GM18867 (cell line): ENCODE data around the gene CST8.

ENCODE experiments used
- ATAC-seq: cut with Tn5 transposase; IDR thresholded peaks from one replicate; pipeline ENCODE4 v1.9.1; 2021; ENCODE audit warnings: mild to moderate bottlenecking, moderate library complexity; ENCODE audit not compliant: unreplicated experiment

CST8 gene

DNA sequence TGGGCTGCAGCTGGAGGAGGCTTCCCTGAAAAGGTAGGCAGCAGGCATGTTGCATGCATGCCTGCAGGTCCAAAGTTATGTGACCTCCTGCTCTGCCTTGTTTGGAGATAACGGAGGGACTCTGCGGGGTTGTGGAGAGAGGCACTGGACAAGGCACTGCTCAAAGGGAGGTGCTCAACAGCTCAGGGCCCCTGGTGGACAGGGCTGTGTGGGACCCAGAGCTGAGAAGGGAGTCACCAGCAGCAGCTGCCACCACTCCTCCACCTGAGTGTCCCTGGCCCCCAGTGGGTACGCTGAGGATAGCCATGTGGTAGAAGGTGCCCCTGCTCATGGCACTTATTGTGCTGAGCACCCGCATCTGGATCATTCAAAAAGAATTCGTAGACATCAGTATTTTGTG lies 15.5 kb upstream of the CST8 start:
- no peak for ATAC-seq

DNA sequence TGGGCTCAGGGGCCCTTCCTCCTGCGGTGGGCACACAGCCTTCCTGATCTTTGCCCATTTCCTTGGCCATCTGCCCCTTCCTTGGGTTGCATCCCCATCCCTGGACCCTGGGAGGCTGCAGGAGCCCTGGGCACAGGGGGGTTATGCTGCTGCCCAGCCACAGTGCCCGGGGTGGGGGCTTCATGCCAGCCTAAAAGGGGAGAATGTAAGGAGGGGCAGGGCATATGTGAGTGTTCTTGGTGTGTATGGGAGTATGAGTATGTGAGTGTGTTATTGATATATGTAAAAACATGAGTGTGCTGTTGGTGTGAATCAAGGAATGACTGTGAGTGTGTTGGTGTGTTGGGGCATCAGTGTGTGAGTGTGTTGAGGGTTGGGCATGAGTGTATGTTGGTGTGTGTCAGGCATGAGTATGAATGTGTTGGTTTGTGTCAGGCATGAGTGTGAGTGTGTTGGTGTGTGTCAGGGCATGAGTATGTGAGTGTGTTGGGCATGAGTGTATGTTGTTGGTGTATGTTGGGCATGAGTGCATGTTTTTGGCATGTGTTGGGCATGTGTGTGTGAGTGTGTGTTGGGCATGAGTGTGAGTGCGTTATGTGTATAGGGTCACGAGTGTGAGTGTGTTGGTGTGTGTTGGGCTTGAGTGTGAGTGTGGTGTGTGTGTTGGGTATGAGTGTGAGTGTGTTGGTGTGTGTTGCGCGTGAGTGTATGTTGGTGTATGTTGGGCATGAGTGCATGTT lies 14.7 kb upstream of the CST8 start:
- ATAC-seq: no peak

DNA sequence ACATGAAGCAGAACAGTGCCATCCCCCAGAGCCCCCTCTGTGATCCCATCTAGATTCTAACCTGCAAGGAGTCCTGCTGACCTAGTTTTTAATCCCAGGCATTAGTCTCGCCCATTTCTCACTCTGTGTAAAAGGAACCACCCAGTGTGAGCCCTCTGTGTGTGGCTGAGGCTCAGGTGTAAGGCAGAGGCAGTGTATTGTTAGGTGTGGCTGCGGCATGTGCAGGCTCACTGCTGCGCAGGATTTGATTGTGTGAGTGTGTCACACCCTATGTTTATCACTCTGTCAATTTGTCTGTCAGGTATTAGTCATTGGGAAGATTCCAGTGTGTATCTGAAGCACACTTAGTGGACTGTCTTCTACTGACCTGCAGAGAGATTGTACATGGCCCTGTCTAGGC lies 13.7 kb upstream of the CST8 start:
- ATAC-seq: no peak

DNA sequence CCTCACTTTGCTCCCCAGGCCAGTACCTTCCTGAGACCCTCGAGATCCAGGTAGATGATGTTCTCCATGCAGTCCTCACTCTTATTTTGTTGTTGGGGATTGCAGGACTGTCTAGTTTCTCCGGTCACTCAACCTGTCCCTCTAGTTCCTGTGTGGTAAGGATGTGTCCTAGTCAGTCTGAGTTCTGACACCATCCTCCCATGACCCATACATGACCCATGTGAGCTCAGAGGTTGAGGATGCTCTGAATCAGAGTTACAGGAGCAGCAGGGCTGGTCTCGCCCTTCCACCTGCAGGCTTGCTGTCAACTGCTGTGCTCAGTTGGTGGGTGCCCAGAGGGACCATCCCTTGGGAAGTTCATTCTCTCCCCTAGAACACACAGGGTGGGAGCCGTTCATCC lies 11.9 kb upstream of the CST8 start:
- ATAC-seq: no peak

DNA sequence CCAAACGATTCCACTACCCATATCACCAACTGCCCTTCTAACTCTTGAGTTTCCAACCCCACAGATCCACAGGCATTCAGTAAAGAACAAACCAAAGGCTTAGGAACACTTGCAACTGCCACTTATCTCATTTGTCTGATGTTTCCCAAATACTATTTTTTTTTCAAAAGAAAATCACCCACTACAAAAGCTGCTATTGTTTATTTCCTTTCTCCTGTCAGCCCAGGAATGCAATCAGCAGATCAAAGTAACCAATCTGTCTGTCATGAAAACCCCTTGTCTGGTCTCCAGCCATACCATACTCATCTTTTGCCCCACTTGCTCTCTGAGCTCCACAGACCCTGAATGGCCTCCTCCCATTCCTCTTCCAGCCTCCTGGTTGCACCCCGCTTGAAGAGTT lies 8.8 kb upstream of the CST8 start:
- ATAC-seq: no peak

DNA sequence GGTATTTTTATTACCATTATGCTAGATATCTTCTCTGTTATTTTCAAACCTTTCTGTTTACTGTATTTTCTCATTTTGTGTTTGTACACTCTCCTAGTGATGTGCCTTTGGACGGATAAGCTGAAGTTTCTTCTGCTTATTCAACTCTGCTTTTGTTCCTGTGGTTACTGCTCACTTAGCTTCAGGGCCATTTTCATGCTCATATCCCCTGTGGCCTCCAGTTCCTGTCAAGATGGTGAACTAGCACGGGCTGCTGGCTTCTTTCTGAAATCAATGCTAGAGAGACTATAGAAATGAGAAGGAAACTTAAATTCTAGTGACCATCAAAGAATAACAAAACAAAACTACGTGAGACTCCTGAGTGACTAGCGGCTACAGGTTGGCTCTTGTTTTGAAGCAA lies 6.8 kb upstream of the CST8 start:
- ATAC-seq: no peak

DNA sequence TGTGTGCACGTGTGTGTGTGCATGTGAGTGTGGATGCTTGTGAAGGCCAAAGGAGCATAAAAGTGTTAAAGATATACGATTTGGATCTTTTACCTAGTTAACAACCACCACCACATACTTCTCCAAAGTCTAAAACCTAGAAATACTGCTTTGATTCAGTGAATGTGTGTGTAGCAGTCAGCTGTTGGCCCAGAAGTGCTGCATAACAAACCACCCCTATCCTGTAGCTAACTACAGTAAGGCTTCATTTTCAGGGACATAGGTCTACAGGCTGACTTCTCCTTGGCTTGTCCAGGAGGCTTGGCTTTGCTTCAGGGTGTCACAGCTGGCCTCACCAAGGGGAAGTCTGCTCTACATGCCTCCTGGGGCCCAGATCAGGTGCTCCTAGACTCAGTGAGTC lies 2.4 kb upstream of the CST8 start:
- no peak for ATAC-seq

DNA sequence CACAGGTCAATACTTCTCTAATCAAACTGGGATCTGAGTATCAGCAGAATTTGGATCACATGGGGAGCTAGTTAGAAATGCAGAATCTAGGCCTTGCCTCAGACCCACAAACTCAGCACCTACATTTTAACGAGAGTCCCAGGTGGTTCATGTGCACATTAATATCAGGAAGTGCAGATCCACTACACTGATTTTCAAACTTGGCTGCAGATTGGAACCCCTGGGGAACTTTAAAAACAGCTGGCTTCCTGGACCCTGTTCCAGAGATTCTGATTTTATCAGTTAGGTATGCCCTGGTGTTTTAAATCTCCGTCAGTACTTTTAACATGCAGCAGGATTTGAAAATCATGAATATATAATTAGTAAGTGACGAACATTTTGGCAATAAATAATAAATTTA lies 1.9 kb upstream of the CST8 start:
- no peak for ATAC-seq

DNA sequence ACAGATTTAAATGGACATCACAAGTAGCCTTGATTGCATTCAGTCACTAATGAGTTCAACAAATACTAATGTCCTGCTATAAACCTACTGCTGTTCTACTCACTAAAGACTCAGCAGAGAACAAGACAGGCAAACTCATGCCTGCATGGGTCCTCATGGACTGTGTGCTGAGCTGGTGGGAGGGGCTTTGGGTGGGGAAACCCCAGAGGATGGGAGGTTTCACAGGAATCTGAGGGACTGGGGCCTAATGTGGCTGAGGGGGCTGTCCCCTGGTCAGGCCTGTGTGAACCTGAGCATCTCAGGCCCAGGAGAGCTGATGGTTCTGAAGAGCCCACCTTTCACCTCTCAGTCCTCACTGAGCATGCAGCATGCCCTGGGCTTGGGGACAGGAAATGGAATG lies 1.4 kb downstream of the CST8 start:
- no peak for ATAC-seq

DNA sequence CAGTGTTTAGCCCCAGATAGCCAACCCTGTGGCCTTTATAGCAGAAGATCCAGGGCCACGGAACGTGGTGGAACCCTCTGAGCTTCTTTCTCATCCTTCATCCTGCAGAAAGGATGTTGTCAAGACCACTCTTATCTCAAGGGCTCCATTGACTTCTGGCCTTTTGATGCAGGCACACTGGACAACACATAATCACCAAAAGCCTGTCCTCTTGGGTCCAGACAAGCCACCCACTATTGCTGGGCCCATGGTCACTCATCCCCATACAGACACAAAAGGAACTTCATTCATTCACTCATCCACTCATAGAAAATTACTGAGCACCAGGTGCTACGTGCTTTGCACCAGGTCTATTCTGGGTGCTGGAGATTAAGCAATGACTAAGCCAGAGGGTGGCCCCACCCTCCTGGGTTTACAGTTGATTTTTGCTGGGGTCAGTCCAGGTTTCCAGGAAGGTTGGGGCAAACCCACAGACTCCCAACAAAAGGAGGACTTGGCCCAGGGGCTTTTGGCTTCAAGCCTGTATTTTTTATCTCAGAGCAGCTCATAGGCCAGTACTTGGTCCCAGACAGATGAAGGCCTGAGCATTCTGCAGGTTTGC lies 2.4 kb downstream of the CST8 start:
- ATAC-seq: no peak

DNA sequence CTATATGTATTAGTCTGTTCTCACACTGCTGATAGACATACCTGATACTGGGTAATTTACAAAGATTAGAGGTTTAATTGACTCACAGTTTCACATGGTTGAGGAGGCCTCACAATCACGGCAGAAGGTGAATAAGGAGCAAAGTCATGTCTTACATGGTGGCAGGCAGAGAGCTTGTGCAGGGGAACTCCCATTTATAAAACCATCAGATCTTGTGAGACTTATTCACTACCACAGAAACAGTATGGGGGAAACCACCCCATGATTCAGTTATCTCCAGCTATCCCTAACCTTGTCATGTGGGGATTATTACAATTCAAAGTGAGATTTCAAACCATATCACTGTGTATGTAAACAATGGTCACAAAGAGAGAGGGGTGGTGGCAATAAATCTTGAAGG lies 6.6 kb downstream of the CST8 start:
- no peak for ATAC-seq

DNA sequence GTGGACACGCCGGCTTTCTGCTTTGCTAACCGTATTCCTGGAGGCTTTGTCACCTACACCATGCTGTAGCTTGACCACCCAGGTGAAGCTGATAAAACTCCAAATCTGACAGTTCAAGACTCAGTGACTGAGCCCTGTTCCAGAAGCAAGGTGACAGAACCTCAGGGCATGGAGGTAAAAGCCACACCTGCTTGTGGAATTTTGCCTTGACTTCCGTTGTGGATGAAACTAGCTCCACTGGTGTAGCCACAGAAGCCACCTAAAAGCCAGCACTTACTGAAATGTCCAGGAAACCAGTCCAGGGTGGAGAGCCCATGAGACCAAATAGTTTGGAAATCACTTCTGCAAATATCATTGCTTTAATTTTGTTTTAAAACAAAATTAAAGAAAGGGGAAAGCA lies 11.0 kb downstream of the CST8 start:
- ATAC-seq: no peak

DNA sequence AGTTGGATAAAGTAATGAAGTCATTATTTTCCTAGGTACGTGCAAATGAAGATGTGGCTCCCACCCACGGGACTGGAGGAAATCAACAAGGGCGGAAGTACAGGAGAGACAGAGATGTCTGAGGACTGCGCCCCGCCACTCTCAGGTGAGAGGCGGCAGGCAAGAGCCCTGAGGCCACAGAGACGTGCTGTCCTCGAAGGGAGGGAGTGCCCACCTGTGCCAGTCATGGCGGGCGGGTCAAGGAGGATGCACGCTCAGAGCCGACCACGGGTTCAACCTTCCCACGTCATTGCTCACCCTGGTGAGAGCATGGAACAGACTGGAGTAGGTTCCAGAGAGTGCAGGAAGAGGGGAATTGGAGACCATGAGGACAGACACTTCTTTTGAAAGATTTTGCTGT lies 12.7 kb downstream of the CST8 start:
- no peak for ATAC-seq

DNA sequence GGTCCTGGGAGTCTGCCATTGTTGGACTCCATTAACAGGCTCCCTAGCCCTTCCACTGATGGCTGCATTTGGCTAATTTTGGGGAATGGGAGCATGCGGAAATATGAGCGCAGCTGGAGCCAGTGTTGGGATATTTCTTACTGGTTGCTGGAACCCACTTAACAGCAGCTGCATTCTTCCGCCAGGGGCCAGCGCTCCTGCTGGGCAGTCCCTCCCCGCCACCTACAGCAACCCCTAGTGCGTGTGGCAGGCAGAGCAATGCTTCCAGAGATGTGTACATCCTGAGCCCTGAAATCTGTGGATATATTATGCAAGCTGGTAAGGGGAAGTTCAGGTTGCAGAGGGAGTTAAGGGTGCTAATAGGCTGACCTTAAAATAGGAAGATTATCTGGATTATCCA lies 16.4 kb downstream of the CST8 start:
- ATAC-seq: no peak

DNA sequence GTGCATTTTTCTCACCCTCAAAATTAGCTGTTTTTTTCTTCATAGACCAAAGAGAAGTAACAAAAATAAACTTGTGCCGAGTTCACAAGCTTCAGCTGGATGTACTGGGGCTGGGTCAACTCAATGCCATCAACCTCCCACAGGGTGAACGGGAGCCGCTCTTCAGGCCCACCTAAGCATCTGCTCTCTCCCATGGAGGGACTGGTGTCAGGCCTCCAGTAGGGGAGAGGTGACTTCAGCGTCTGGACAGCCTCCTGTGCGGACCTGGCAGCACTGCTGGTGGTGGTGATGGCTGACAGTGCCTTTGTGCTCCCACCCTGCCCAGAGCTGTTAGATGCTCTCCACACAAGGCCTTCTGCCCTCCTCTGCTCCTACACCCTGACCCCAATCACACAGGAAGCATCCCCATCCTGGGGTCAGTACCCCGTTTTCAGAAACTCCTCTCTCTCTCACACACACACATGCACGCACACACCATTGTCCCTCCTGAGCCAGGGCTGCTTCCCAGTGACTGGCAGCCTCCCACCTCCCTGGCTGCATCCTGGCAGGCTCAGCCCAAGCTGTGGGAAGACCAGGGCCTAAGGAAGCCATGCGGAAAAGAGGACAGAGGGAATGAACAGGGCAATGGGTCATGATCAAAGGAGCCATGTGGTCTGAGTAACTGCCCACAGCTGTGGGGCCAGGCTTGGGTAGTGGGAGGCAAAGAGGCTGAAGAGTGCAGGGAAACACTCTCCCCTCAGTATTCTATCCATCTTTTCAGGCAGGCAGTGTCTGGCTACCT lies 17.7 kb downstream of the CST8 start:
- no peak for ATAC-seq

DNA sequence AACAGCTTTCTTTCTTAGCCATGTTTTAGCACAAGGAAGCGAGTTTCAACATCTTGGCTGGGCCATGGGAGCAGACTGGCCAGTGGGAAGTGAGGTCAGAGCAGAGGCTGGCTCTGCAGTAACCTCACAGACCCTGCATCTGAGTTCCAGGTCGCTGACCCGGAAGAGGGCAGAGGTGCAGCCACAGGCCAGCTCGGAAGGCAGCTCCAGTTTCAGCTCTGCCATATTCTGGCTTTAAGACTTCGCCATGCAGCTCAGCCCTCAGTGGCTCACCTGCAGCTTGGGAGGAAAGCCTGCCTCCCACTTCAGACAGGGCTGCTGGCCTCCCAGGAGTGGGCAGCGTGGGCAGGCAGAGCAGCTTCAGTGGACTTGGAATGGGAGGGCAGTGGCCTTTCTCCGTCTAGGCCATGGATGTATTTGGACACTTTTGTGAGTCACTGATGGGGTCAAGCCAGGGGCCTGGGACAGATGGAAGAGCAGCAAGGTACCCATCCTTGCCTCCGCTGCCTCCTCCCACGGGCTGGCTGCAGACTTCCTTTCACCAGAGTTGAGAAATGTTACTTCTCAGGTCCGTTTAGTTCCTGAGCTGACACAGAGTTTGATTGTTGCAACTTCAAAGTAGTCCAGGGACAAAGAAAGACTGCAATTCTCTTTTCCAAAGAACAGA lies 18.5 kb downstream of the CST8 start:
- ATAC-seq: no peak

DNA sequence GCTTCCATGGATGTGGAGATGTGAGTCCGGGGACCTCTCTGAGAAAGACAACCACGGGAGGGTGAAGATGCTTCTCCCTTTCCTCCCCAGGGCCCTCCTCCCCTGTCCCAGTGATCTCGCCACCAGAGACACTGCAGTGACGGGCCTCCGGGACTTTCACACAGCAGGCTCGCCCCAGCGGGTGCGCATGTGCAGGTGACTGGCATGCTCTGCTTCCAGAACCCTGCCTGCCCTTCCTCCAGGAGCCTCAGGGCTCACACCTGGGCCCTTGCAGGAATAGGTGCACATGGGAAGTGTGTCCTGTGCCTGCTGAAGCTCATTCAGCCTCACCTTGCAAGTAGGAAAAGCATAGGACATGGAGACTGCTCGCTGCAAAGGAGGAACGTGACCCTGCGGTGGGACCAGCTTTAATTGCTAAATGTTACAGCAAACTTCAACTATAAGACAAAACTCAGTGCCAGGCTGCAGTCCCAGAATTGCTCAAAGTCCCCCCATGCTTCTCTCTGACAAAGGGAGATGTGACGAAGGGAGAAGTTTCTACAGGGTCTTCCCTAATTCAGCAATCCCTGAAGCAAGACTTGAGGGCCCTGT lies 19.2 kb downstream of the CST8 start:
- no peak for ATAC-seq

DNA sequence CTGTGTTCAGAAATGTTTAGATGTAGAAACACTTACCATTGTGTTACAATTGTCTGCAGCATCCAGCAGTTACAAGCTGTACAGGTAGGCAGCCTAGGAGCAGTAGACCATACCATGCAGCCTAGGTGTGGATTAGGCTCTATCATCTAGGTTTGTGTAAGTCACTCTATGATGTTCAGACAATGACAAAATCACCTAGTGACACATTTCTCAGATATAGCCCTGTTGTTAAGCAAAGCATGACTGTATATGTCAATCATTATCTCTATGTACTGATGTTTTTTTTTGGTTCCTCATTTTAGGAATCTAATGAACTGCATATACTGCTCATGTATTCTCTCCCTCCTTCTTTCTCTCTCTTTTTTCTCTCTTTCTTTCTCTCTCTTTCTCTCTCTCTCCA lies 22.2 kb downstream of the CST8 start:
- ATAC-seq: no peak

DNA sequence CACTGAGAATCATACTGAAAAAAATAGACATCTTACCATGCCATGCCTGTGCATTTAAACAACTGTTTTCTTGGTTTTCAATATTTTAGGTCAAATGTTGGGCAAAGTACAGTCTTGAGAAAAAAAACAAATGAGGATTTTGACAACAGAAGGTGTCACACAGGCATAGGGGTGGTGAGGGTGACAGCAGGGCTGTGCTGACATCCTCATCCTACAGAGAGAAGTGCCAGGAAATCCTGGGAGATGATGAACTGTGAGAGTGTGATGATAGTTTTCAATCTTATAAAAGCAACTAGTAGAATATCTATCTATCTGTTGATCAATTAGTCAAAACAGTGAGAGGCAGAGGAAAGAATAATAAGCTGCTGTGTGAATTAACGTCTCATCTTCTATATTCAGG lies 23.9 kb downstream of the CST8 start:
- no peak for ATAC-seq

DNA sequence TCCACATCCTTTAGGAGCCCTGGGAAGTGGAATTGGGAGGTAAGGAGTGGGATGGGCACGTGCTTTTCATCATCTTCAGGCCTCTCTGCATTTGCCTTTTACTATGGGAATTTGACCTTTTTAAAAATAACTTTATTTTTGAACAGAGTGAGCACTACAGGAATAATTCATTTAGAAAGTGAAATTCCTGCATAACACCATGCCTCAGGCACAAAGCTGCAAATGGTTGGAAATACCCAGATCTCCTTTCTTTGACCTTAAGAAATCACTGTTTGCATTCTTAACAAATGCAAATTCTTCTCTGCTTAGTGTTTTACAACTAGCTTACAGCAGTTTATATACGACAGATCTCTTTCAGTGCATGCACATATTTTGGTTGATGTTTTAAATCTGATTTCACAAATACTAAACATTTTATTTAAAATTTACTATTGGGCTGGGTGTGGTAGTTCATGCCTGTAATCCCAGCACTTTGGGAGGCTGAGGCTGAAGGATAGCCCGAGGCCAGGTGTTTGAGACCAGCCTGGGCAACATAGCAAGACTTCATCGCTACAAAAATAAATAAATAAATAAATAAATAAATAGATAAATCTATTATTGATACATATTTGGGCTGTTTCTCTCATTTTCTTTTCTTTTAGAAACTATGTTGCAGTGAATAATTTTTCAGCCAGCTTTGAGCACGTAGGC lies 24.5 kb downstream of the CST8 start:
- no peak for ATAC-seq

DNA sequence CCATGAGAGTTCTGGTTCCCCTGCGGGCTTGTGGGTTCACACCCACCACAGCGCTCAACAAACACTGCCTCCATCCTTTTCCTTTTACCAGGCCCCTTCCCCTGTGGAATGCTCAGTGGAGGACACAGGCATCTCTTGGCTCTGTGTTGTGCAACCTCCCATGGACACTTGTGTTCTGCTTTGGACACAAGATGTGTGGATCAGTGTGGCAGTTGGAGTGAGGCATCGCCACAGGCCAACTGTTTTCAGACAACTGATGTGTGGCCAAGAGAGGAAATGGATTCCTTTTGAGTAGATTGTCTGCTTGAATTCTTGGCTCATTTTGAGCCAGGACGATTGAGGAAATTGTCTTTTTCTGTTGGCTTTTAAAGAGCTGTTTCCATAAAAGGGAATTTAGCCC lies 26.8 kb downstream of the CST8 start:
- no peak for ATAC-seq
